GM13976 (cell line): ENCODE results near the gene DHRS7B.
"Not testable (repeated sequence)": the region's sequence is repeated elsewhere in the genome, so short reads cannot be mapped to it uniquely, and the experiment has no call there.

Source experiments
- DNase-seq: peaks from one replicate; pipeline ENCODE4 v3.0.0; 2012; ENCODE audit warnings: low spot score
- CTCF ChIP-seq: IDR thresholded peaks from 2 replicates; pipeline ENCODE4 v1.5.1; 2012; ENCODE audit warnings: borderline replicate concordance, mild to moderate bottlenecking; ENCODE audit not compliant: insufficient read depth; ENCODE audit errors: extremely low read depth, missing control alignments, control extremely low read depth
- in situ Hi-C: fragments of 300-500 bp; cut with MboI; formaldehyde crosslinking; loops from one replicate; pipeline ENCODE4 v1.12.0; 2022; ENCODE audit warnings: low sequenced_read_pairs, mixed read lengths, inconsistent platforms; ENCODE audit not compliant: unreplicated experiment

The DHRS7B gene

GRCh38 chr17:21186399-21187187, 59.8 kb downstream of the DHRS7B start:
- DNase-seq = no peak
- no peak for TF ChIP-seq CTCF
- in situ Hi-C loops = loop anchor here (10.0 kb wide), 1 partner anchor 58 kb away; no protein-coding TSS in a partner anchor

- in situ Hi-C loops = loop anchor here (10.0 kb wide), 1 partner anchor 55 kb away; no protein-coding TSS in a partner anchor
- TF ChIP-seq CTCF = no peak
- no peak for DNase-seq
Measured at GRCh38 chr17:21189361-21189760, 62.6 kb downstream of the DHRS7B start.

GRCh38 chr17:21190078-21190477, 63.3 kb downstream of the DHRS7B start:
- in situ Hi-C loops = no loop called here

GRCh38 chr17:21191698-21192097, 64.9 kb downstream of the DHRS7B start:
- no peak for TF ChIP-seq CTCF
- in situ Hi-C loops = no loop called here
- DNase-seq = no peak

More at GRCh38 chr17:21190078-21190477, 63.3 kb downstream of the DHRS7B start:
- no peak for DNase-seq
- TF ChIP-seq CTCF = no peak

GRCh38 chr17:21192414-21192813, 65.7 kb downstream of the DHRS7B start:
- in situ Hi-C loops, DNase-seq: not testable (repeated sequence)

GRCh38 chr17:21193031-21193430, 66.3 kb downstream of the DHRS7B start:
- no peak for TF ChIP-seq CTCF
- in situ Hi-C loops = no loop called here
- DNase-seq = no peak

GRCh38 chr17:21194226-21194625, 67.5 kb downstream of the DHRS7B start:
- in situ Hi-C loops = no loop called here
- no peak for DNase-seq
- TF ChIP-seq CTCF = no peak
